HS-27A (cell line): ENCODE measurements around the gene HSPB3.
"Not testable (repeated sequence)": the region's sequence is repeated elsewhere in the genome, so short reads cannot be mapped to it uniquely, and the experiment has no call there.

Source experiments
- DNase-seq: peaks from one replicate; pipeline ENCODE4 v3.0.0-alpha.2; 2012; ENCODE audit warnings: low read depth, missing footprints

HSPB3 gene

DNA sequence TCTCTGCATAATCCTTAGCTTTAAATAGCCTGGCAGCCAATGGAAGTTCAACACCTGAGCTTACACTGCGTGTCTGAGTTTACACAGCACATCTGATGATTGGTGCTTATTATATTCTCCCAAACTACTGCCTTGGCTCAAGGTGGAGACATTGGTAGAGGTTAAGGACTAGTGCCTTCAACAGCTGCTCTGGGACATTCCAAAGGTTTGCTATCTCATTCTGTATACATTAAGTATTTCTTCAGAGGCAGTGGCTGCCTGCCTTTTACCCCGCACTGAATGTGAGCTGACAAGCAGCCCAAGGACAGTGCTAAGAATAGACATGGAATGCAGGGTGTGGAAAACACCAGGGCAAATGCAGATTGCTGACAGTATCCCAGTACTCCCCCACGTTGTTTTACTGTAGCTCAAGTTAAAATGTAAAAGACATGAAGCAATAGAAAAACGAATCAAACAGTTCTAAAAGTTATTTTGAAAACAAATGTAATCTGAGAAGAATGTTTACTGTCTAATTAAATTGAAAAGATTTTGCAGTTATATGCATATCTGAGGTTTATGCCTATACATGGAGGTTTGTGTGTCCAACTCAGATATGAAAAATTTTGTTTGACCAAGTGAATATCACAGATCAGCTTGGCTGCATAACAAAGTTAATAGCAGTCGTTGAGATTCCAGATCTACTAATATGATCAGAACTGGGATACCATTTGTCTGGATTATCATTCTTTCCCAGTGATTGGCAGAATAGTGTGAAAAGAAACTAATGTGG, 1.8 kb downstream of the HSPB3 start:
- no peak for DNase-seq

DNA sequence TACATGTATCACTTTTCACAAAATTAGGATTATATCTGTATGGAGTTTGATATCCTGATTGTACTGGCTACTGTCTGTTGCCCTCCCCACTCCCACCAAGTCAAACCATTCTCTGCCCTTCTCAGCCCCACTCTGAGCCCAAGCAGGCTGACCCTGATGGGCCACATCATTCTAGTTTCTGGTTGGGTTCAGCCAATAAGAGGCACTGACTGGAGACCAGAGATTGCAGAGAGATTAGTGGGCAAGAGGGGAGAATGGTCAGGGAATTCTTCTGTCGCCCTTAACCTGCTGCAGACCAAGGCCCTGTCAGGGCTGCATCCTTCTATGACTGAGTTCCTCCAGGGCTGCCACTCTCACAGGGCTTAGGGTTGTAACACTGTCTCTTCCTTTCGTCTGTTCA, 2.7 kb downstream of the HSPB3 start:
- DNase-seq = no peak

DNA sequence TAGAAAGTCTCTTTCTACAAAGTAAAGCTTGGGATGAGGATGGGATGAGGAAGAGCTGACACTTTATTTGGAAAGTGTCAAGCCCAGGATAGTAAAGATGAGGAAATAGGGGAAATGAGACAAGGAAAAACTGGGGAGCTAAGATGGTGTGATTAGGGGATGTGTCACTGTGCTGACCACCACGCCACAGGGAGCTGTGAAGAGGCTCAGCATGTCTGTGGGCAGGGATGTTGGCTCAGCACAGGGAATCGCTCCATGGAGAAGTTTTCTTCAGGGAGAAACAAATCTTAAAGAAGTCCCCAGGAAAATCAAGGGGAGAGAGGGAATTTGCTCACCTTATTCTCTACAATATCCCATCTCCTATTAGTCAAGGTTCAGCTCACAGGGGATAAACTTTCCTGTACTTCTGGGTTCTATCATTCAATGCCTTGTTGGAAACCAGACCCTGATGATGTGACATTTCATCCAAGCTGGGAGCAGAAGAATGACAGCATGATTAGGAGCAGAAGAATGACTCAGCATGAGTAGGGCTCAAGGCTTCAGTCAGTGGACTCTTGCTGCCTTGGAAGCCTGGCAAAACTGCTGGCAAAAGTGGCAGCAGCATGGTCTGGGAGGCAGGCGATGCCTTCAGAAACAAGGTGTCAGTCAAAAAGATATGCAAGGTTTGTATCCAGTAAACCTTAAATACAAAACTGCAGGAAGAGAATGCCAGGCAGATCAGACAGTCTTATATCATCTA, 4.9 kb downstream of the HSPB3 start:
- DNase-seq = no peak

GRCh38 chr5:54462281-54462680, 6.8 kb downstream of the HSPB3 start:
- DNase-seq = no peak

DNA sequence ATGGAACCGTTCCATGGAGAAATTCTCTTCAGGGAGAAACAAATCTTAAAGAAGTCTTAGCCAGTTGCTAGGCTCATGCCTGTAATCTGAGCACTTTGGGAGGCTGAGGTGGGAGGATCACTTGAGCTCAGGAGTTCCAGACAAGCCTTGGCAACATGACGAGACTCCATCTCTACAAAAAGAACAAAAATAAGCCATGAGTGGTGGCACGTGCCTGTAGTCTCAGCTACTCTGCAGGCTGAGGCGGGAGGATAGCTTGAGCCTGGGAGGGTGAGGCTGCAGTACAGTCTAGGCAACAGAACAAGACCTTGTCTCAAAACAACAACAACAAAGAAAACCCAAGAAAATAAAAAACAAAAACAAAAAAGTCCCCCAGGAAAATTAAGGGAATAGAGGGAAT, 8.2 kb downstream of the HSPB3 start:
- DNase-seq = no peak

- DNase-seq = no peak
Observed at GRCh38 chr5:54469622-54470021, 14.1 kb downstream of the HSPB3 start.

GRCh38 chr5:54470128-54470527, 14.6 kb downstream of the HSPB3 start:
- no peak for DNase-seq

DNA sequence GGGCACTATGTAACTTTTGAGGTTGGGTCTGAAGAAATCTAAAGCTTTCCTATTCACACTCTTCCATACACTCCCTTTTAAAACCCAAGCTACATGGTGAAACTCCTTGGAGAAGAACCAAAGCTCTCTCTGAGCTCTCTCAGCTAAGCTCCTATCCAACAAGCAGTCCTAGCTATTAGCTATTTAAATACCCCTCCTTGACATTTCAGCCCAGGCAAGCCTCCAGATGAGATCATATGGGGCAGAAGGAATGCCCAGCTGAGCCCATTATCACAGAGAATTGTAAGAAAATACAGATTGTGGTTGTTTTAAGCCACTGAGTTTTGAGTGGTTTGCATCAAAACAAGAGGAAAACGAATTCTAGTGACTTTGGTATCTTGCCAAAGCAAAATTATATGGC, 15.2 kb downstream of the HSPB3 start:
- DNase-seq = no peak

- DNase-seq = no peak
Observed at GRCh38 chr5:54471398-54471797, 15.9 kb downstream of the HSPB3 start.

DNA sequence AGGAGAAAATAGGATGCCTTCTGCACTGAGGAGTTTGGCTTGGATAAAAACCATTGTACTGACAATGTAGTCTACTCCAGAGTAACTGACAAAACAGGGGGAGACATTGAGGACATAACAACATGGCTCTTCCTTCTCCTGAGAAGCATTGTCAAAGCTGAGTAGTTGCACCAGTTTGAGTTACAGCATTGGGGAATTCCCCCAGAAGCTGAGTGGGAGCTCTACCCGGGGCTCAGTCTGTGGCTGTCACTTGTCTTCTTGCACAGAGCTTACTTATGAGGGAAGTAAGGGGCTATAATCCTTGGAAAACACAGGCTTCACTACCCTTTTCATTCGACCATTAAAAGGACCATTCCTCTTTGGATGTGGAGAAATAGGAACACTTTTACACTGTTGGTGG, 21.2 kb downstream of the HSPB3 start:
- DNase-seq = no peak

- no peak for DNase-seq
Observed at GRCh38 chr5:54477941-54478478, 22.5 kb downstream of the HSPB3 start.

- no peak for DNase-seq
Observed at GRCh38 chr5:54480296-54480695, 24.8 kb downstream of the HSPB3 start.

- DNase-seq = no peak
Observed at GRCh38 chr5:54484219-54484894, 28.9 kb downstream of the HSPB3 start.

- DNase-seq = not testable (repeated sequence)
Observed at GRCh38 chr5:54485659-54486058, 30.2 kb downstream of the HSPB3 start.

DNA sequence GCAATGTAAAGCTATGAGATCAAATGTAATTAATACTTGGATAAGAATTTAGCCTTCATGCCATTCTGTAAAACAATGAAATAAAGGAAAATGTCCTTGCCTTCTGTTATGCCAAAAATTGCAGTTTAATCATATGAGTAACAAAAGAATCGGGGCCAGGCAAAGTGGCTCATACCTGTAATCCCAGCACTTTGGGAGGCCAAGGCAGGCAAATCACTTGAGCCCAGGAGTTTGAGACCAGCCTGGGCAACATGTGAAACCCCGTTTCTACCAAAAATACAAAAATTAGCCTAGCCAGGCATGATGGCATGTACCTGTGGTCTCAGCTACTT, 34.1 kb downstream of the HSPB3 start:
- DNase-seq = not testable (repeated sequence)

DNA sequence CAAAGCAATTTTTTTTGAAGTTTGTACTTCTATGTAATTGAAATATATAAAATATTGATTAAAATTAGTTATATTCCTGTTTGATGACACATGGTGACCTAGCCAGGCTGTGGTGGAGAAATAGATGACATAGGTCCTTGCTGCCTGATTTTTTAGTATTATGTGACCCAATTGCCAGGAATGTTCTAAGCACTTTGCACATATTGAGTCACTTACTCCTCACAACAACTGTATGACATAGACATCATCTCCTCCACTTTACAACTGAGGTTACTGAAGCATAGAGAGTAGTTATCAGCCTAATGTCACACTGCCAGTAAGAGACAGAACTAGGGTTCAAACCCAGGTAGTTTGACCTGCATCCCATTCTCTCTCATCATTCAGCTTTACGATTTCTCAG, 35.8 kb downstream of the HSPB3 start:
- no peak for DNase-seq

- DNase-seq = no peak
Observed at GRCh38 chr5:54492178-54492577, 36.7 kb downstream of the HSPB3 start.

- DNase-seq = no peak
Observed at GRCh38 chr5:54495027-54495426, 39.5 kb downstream of the HSPB3 start.
